Endodermal cell (in vitro differentiated cells): ENCODE measurements around the gene IL6R. TPM values are rescaled to one million over a fixed set of nuclear protein-coding genes. Genes with fewer than 3 reads are reported as not detected.
A peak's percentile ranks its signal among the peaks of the same experiment; 100 is the strongest.
"Not testable (repeated sequence)": the region's sequence is repeated elsewhere in the genome, so short reads cannot be mapped to it uniquely, and the experiment has no call there.

Experiments
- DNase-seq: peaks from one replicate; pipeline ENCODE4 v3.0.0-alpha.2; 2017
- H3K27ac ChIP-seq: 2 replicates; pipeline ENCODE4 v1.5.1; 2013; ENCODE audit warnings: mild to moderate bottlenecking, low read depth, low read length, moderate library complexity
- H3K27me3 ChIP-seq: 2 replicates; pipeline ENCODE4 v1.6.1; 2013; ENCODE audit warnings: mild to moderate bottlenecking, low read length, moderate library complexity; ENCODE audit not compliant: insufficient read depth, control insufficient read depth, poor library complexity, severe bottlenecking
- H3K36me3 ChIP-seq: 2 replicates; pipeline ENCODE4 v1.7.0; 2013; ENCODE audit warnings: mild to moderate bottlenecking, low read length, moderate library complexity; ENCODE audit not compliant: control insufficient read depth, insufficient read depth
- H3K4me1 ChIP-seq: one replicate; pipeline ENCODE4 v1.7.0; 2013; ENCODE audit warnings: low read length; ENCODE audit not compliant: control insufficient read depth, insufficient read depth
- H3K4me3 ChIP-seq: 2 replicates; pipeline ENCODE4 v1.5.1; 2013; ENCODE audit warnings: mild to moderate bottlenecking, low read length, moderate library complexity
- H3K9ac ChIP-seq: 2 replicates; pipeline ENCODE4 v1.6.1; 2013; ENCODE audit warnings: mild to moderate bottlenecking, low read length, moderate library complexity; ENCODE audit not compliant: poor library complexity, severe bottlenecking; ENCODE audit errors: extremely low read depth
- H3K9me3 ChIP-seq: 2 replicates; pipeline ENCODE4 v1.6.1; 2013; ENCODE audit warnings: mild to moderate bottlenecking, low read length, moderate library complexity; ENCODE audit not compliant: control insufficient read depth
- H3K27ac Mint-ChIP-seq: 2 replicates; pipeline ENCODE4 v1.8.0; 2020; ENCODE audit warnings: mixed read lengths
- H3K27me3 Mint-ChIP-seq: 2 replicates; pipeline ENCODE4 v1.8.0; 2021; ENCODE audit warnings: mild to moderate bottlenecking, mixed read lengths; ENCODE audit not compliant: insufficient read depth
- H3K36me3 Mint-ChIP-seq: 2 replicates; pipeline ENCODE4 v1.8.0; 2020; ENCODE audit warnings: low read depth, mixed read lengths
- H3K4me1 Mint-ChIP-seq: 2 replicates; pipeline ENCODE4 v1.8.0; 2020; ENCODE audit warnings: mixed read lengths
- H3K4me3 Mint-ChIP-seq: 2 replicates; pipeline ENCODE4 v1.8.0; 2020; ENCODE audit warnings: mild to moderate bottlenecking, moderate library complexity, mixed read lengths
- H3K9me3 Mint-ChIP-seq: 2 replicates; pipeline ENCODE4 v1.8.0; 2020; ENCODE audit warnings: mild to moderate bottlenecking, mixed read lengths
- CTCF ChIP-seq: fragments of 200-600 bp; sonication (generic); conservative IDR thresholded peaks from 2 replicates; pipeline ENCODE4 v1.5.0; 2021; ENCODE audit warnings: antibody characterized with exemption, mild to moderate bottlenecking
- WGBS, 2 experiments: methylation state at CpG; one replicate each; pipeline versions ENCODE4 v1.1.5 to v1.1.7; 2013; ENCODE audit warnings: missing lambda C conversion rate in 2 of 2, mixed read lengths in 1 of 2; ENCODE audit not compliant: insufficient coverage in 1 of 2, insufficient read length in 1 of 2; 5-methylcytosine and 5-hydroxymethylcytosine counted together
- total RNA-seq, 2 donors: library from RNA; stranded (reverse); fragmentation: NEBNext Ultra II Directional in 1 of 2; extraction: Animal tissue kit (Norgen Biotek cat#: 25700) in 1 of 2; gene quantifications; 2 replicates in 1 of 2; 3 replicates in 1 of 2; pipeline ENCODE4 v1.2.1, GENCODE V29; 2021

Gene IL6R
- total RNA-seq, 2 donors from 2014 or later = 0.77 to 1.0 TPM

- H3K27ac ChIP-seq = no peak overlapping the region
- no peak overlapping the region for H3K27ac Mint-ChIP-seq
- 70 to 87% methylated on average over 5 to 10 of the region's 10 CpGs for WGBS, 2 experiments
- H3K4me1 ChIP-seq = no peaks in the 10 kb centered on the region
- TF ChIP-seq CTCF = no peak
- peaks cover 5% of the 10 kb centered on the region for H3K27me3 Mint-ChIP-seq
- H3K9me3 Mint-ChIP-seq = no peaks in the 10 kb centered on the region
- H3K4me1 Mint-ChIP-seq = peaks cover 5% of the 10 kb centered on the region
- no peak overlapping the region for H3K4me3 Mint-ChIP-seq
- H3K4me3 ChIP-seq = no peak overlapping the region
- no peaks in the 10 kb centered on the region for H3K36me3 ChIP-seq
- H3K9ac ChIP-seq = no peak overlapping the region
- no peaks in the 10 kb centered on the region for H3K9me3 ChIP-seq
- no peaks in the 10 kb centered on the region for H3K36me3 Mint-ChIP-seq
- peak; percentile 41 for DNase-seq
- no peaks in the 10 kb centered on the region for H3K27me3 ChIP-seq
These were observed 16.1 kb downstream of the IL6R start for GRCh38 chr1:154420961-154421924.

DNA sequence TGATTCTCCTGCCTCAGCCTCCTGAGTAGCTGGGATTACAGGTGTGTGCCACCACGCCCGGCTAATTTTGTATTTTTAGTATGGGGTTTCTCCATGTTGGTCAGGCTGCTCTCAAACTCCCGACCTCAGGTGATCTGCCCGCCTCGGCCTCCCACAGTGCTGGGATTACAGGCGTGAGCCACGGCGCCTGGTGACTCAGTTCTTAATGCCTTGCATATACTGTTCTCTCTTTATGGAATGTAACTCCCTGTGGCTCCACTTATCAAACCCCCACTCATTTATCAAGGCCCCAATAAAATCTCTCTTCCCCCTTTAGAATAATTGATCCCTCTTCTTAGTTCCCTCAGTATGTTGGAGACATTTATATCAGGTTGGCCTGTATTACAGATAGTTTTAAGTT is 16.9 kb downstream of the IL6R start:
- not testable (repeated sequence) for H3K4me3 Mint-ChIP-seq, H3K27me3 ChIP-seq, DNase-seq, H3K27me3 Mint-ChIP-seq, H3K9me3 ChIP-seq, H3K27ac Mint-ChIP-seq, H3K36me3 Mint-ChIP-seq, H3K36me3 ChIP-seq, H3K4me3 ChIP-seq, H3K9me3 Mint-ChIP-seq, H3K4me1 ChIP-seq, H3K9ac ChIP-seq, H3K4me1 Mint-ChIP-seq, H3K27ac ChIP-seq
- 92 to 94% methylated on average over 6 to 8 of the region's 8 CpGs for WGBS, 2 experiments

GRCh38 chr1:154422521-154422920 is 17.4 kb downstream of the IL6R start:
- TF ChIP-seq CTCF = no peak
- Histone ChIP-seq H3K36me3 (no peaks in the 10 kb centered on the region), H3K9me3 (no peaks in the 10 kb centered on the region), H3K4me1 (no peaks in the 10 kb centered on the region), H3K27ac (no peak overlapping the region), H3K4me3 (no peak overlapping the region), H3K27me3 (no peaks in the 10 kb centered on the region), H3K9ac (no peak overlapping the region)
- no peak for DNase-seq
- Mint-ChIP-seq H3K9me3 (no peaks in the 10 kb centered on the region), H3K27me3 (peaks cover 5% of the 10 kb centered on the region), H3K27ac (no peak overlapping the region), H3K36me3 (no peaks in the 10 kb centered on the region), H3K4me3 (no peak overlapping the region), H3K4me1 (peaks cover 5% of the 10 kb centered on the region)
- WGBS, 2 experiments = 87 to 96% methylated on average over 4 to 9 of the region's 9 CpGs
